ENCODE measurements around the gene MAN2B1.
"Not testable (repeated sequence)": the region's sequence is repeated elsewhere in the genome, so short reads cannot be mapped to it uniquely, and the experiment has no call there.

Gene MAN2B1

DNA sequence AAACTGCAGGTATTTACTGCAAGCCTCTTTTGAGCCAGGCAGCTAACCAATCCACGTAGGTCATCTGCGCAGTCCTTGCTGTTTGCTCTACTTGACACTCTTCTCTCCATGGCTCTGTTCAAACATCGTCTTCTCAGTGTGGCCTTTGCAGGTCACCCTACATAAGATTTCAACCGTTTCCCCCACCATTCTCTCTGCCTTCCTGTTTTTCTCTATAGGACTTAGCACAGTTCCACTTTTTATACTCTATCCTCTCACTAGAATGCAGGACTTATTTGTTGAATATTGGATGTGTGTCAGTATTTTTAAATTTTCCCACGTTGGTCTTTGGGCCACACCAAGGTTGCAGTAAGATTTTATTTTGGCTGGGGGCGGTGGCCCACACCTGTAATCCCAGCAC is 31.6 kb upstream of the MAN2B1 start:
- Histone ChIP-seq H3K4me3 (ENCODE audit: low read depth, low read length) (no peak overlapping the region), H3K36me3 (replicated peaks) (peaks cover 37% of the 10 kb centered on the region), H3K27me3 (replicated peaks) (no peaks in the 10 kb centered on the region), H3K27ac (no peak overlapping the region)
- TF ChIP-seq, protein P1, sequence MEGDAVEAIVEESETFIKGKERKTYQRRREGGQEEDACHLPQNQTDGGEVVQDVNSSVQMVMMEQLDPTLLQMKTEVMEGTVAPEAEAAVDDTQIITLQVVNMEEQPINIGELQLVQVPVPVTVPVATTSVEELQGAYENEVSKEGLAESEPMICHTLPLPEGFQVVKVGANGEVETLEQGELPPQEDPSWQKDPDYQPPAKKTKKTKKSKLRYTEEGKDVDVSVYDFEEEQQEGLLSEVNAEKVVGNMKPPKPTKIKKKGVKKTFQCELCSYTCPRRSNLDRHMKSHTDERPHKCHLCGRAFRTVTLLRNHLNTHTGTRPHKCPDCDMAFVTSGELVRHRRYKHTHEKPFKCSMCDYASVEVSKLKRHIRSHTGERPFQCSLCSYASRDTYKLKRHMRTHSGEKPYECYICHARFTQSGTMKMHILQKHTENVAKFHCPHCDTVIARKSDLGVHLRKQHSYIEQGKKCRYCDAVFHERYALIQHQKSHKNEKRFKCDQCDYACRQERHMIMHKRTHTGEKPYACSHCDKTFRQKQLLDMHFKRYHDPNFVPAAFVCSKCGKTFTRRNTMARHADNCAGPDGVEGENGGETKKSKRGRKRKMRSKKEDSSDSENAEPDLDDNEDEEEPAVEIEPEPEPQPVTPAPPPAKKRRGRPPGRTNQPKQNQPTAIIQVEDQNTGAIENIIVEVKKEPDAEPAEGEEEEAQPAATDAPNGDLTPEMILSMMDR (IDR thresholded peaks at IDR 0.05; ENCODE audit: low read depth, low read length, missing control alignments) = no peak
- in situ Hi-C loops (cut with HindIII; ENCODE audit: low pct_ligation_motif_present, low sequenced_read_pairs) = no loop called here
- no peak for DNase-seq

DNA sequence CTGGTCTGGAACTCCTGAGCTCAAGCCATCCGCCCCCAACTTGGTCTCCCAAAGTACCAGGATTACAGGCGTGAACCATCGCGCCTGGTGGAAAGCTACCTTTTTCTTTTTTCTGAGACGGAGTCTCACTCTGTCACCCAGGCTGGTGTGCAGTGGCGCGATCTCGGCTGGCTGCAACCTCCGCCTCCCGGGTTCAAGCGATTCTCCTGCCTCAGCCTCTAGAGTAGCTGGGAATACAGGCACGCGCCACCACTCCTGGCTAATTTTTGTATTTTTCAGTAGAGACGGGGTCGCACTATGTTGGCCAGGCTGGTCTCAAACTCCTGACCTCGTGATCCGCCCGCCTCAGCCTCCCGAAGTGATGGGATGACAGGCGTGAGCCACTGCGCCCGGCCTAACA is 30.9 kb upstream of the MAN2B1 start:
- H3K27me3 ChIP-seq (replicated peaks); H3K4me3 ChIP-seq (ENCODE audit: low read depth, low read length); in situ Hi-C loops (cut with HindIII; ENCODE audit: low pct_ligation_motif_present, low sequenced_read_pairs); DNase-seq; H3K27ac ChIP-seq: not testable (repeated sequence)
- peaks cover 33% of the 10 kb centered on the region for H3K36me3 ChIP-seq (replicated peaks)

DNA sequence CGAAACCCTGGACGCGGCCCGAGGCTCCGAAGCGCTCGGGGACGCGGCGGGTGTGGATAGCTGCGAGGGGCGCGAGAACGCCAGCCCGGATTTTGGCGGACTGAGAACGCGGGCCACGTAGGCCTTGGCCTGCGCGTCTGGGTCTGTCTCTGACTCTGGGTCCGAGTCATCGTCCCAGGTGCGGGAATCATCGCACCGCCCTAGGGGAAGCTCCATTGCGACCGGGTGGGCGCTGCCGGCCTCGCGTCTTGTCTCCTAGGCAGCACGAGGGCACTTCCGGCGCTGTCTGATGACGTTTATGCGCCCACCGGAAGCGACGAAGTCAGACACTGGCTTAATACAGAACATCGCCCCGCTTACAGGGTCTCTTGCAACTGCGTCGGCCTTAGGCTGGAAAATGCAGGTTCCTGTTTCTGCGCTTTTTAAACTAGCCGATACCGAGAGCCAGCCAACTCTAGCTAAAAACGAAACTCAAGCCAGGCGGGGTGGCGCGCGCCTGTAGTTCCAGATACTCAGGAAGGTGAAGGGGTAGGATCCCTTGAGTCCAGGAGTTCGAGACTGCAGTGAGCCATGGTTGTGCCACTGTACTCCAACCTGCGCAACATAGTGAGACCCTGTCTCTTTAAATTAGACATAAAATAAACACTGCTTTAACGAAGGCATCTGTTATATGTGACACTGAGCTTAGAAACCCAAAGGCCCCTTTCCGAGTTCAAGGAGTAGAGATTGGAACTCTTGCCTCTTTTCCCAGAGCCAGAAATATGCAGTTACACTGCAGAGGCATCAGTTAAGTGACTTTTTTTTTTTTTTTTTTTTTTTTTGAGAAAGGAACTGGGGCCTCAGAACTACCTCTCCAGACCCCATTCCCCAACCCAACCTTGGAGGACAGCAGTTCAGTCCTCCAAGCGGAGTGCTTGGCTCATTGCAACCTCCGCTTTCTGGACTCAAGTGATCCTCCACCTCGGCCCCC is 30.1 kb upstream of the MAN2B1 start, which contains the start of gene FBXW9:
TSS of gene FBXW9 (minus strand) at position 266 of the 970 bp plus-strand sequence. CDS start at position 216, 50 bp downstream.
- TF ChIP-seq, protein P1 (IDR thresholded peaks at IDR 0.05; ENCODE audit: low read depth, low read length, missing control alignments) = no peak
- peak within 1 kb of the TSS; percentile 89 for H3K4me3 ChIP-seq (ENCODE audit: low read depth, low read length)
- peak; percentile 97 for DNase-seq
- peak within 1 kb of the TSS; percentile 47 for H3K27ac ChIP-seq
- H3K27me3 ChIP-seq (replicated peaks) = no peaks in the 10 kb centered on the region
- peaks cover 25% of the 10 kb centered on the region for H3K36me3 ChIP-seq (replicated peaks)
- in situ Hi-C loops (cut with HindIII; ENCODE audit: low pct_ligation_motif_present, low sequenced_read_pairs) = no loop called here

DNA sequence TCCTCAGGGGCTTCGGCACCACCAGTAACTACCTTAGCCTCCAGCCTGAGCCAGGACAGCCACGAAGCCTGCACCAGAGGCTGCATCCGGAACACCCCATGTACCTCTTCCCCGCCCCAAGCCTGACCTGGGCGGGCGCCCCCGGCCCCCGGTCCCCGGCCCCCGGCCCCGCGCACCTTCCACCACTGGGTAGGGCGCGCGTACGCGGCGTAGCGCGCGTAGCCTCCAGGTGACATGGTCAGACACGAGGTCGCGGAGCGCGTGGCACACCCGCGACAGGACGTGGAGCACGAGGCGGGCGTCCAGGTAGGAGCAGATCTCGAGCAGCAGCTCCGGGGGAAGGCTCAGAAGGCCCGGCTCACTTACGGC is 29.4 kb upstream of the MAN2B1 start:
- in situ Hi-C loops (cut with HindIII; ENCODE audit: low pct_ligation_motif_present, low sequenced_read_pairs) = no loop called here
- DNase-seq = no peak
- TF ChIP-seq, protein P1 (IDR thresholded peaks at IDR 0.05; ENCODE audit: low read depth, low read length, missing control alignments) = no peak
- H3K4me3 ChIP-seq (ENCODE audit: low read depth, low read length) = peak overlapping the region; percentile 89
- H3K36me3 ChIP-seq (replicated peaks) = peaks cover 21% of the 10 kb centered on the region
- H3K27ac ChIP-seq = peak overlapping the region; percentile 47
- no peaks in the 10 kb centered on the region for H3K27me3 ChIP-seq (replicated peaks)

DNA sequence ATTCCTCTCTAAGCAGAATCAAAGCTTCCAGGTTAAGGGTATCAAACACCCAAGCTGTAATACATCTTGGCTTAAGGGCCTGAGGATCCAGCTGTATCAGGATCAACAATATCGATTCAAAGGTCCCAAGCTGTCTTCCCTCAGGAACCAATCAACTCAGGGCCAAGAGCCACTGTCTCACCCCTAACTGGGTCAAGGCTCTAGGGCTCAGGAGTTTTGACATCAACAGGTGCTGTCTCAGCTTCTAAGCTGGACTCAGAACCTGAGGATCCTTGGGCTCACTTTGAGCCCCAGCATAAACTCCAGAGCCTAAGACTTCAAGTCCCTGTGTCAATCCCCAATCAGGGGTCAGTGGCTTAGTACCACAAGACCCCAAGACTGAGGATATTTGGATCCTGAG is 29.0 kb upstream of the MAN2B1 start:
- Histone ChIP-seq H3K27me3 (replicated peaks) (no peaks in the 10 kb centered on the region), H3K36me3 (replicated peaks) (peaks cover 17% of the 10 kb centered on the region), H3K27ac (no peak overlapping the region), H3K4me3 (ENCODE audit: low read depth, low read length) (peak overlapping the region; percentile 89)
- no peak for DNase-seq
- TF ChIP-seq, protein P1 (IDR thresholded peaks at IDR 0.05; ENCODE audit: low read depth, low read length, missing control alignments) = no peak
- in situ Hi-C loops (cut with HindIII; ENCODE audit: low pct_ligation_motif_present, low sequenced_read_pairs) = no loop called here

DNA sequence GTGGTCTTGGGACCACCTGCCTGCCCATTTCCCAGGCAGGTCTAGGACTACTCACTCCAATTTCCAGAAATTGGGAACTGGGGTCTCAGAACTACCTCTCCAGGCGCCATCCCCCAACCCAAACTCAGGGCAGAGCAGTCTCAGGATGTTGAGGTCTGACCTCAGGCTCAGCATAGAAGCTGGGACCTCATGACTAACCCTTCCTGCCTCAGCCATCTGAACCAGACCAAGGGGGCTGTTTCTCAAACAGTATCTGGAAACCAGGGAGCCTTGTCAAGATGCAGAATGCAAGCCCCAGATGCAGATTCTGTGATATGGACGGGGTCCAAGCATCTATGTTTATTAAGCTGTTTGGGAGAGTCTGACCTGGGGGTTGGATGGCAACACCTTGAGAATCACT is 28.6 kb upstream of the MAN2B1 start:
- H3K27me3 ChIP-seq (replicated peaks) = no peaks in the 10 kb centered on the region
- H3K36me3 ChIP-seq (replicated peaks) = peaks cover 17% of the 10 kb centered on the region
- DNase-seq = no peak
- TF ChIP-seq, protein P1 (IDR thresholded peaks at IDR 0.05; ENCODE audit: low read depth, low read length, missing control alignments) = no peak
- no peak overlapping the region for H3K27ac ChIP-seq
- in situ Hi-C loops (cut with HindIII; ENCODE audit: low pct_ligation_motif_present, low sequenced_read_pairs) = no loop called here
- no peak overlapping the region for H3K4me3 ChIP-seq (ENCODE audit: low read depth, low read length)
